Measurements from ENCODE around the gene CTRL.
"Not testable (repeated sequence)": the region's sequence is repeated elsewhere in the genome, so short reads cannot be mapped to it uniquely, and the experiment has no call there.

The CTRL gene

GRCh38 chr16:67931712-67932461 is at the start of gene CTRL:
Gene CTRL (minus strand): TSS chr16:67931862. CDS start chr16:67931852, 10 bp downstream.
- DNase-seq, result no peak

- DNase-seq, result no peak
Observed at GRCh38 chr16:67979955-67980678, 48.5 kb upstream of the CTRL start, which contains the start of gene DPEP3. Gene DPEP3 (minus strand): TSS chr16:67980499. CDS start chr16:67980380, 119 bp downstream.

- no peak for DNase-seq
Observed at GRCh38 chr16:67977469-67978227, 46.0 kb upstream of the CTRL start.

- DNase-seq, result no peak
Observed at GRCh38 chr16:67977005-67977404, 45.3 kb upstream of the CTRL start.

- no peak for DNase-seq
Observed at GRCh38 chr16:67976205-67976604, 44.5 kb upstream of the CTRL start.

DNA sequence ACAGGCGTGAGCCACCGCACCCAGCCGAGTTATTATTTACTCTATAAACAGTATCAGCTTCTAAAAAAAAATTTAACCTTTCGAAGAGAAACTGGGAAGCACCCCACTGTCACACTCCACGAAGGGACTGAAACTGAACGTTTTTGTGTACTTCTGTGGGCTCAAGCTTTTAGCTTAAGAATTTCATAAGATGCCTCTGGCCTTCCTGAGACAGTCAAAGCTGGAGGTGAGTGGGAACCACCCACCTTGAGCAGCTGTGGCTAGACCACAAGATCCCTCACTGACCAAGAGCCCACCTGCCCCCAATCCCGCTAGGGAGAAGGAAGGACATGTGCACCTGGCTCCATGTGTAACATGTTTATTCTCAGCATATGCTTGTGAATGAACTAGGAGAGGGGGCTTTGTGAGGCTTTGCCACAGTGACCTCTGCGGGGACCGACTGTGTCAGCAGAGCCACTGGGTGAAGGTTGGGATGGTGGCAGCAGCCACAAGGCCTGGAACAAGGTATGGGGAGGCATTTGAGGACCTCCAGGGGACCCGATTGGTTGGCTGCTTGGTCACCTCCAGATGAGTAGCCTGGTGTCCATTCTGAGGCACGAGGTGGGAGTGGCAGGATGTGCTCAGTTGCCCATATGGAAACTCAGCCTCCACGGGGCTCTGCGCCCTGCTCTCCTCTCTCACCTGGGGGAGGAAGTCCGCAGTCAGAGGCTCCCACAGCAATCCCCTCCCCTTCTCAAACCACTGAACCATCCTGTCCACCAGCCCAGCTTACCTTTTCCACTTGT is 43.9 kb upstream of the CTRL start:
- no peak for DNase-seq

GRCh38 chr16:67972285-67972684 is 40.6 kb upstream of the CTRL start:
- DNase-seq, result not testable (repeated sequence)

DNA sequence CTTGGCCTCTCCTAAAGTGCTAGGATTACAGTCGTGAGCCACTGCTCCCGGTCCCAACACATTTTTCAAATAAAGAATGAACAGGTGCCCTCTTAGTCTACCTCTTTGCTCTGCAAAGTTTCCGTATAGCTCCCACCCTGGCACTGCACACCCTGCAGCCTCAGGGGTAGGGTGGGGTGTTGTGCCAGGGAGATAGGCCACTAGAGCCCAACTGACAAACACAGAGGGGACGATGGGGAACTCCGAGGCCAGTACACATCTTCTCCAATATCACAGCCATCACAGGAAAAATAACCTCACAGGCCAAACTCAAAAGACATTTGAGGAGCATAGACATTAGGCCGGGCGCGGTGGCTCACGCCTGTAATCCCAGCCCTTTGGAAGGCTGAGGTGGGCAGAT is 39.4 kb upstream of the CTRL start:
- no peak for DNase-seq

GRCh38 chr16:67969254-67970039 is 37.8 kb upstream of the CTRL start:
- DNase-seq, result no peak

DNA sequence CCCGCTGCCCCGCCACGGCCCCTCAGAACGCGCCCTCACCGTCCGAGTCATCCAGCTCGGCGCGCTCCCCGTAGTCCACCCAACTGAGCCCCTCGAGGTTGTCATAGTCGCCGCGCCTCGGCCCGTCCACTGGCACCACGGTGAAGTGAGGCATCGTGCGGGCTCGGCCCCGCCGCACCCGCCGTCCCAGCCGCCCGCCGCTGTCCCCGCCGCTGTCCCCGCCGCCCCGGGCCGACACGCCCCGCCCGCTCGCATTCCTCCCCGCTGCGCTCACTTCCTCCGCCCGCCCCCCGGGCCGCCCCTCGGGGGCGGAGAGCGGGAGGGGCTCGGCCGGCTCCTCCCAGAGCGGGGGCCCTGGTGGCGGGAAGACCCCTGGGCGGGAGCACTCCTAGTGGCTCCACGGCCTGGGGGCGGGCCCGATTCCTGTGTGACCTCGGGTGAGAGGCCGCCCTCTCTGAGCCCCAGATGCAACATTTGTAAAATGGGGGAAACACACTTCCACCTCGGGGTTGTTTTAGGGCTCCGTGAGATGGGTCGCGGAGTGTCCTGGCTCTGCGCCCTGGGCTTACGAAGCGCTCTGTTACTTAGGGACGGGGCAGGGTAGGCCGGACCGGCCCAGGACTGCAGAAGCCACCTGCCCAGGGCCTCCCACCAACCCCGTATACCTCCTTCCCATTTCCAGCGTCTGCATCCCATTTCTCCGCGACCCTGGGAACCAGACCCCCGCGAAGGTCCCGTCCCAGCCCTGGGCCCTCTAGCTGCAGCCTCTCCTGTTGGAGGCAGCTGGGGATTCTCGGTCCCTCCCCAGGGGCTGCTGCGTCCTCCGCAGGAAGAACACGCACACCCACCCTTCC is 37.0 kb upstream of the CTRL start, which contains the start of gene SLC12A4:
Gene SLC12A4, minus strand, starts transcription at position 238 of the 854 bp plus-strand sequence. Its CDS starts 84 bp downstream, at position 154.
- DNase-seq, result no peak

DNA sequence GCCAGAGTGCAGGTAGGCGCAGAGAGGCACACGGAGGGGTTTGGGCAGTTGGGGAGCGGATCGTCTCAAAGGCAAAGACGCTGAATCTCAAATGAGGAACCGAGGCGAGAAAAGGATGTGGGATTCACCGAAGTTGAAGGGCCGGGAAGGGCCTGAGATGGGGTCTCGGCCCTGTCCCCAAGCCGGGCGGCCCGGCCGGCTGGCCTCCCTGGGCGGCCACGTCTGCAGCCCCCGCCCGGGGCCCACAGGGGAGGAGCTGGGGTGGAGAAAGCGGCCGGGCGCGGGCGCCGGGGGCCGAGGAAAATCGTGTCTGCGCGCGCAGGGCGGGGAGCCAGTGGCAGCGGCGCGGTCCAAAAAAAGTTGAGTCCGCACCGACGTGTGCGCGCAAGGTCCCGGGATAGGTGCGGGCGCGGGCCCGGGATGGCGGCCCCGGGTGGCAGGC is 36.3 kb upstream of the CTRL start:
- DNase-seq, result no peak

DNA sequence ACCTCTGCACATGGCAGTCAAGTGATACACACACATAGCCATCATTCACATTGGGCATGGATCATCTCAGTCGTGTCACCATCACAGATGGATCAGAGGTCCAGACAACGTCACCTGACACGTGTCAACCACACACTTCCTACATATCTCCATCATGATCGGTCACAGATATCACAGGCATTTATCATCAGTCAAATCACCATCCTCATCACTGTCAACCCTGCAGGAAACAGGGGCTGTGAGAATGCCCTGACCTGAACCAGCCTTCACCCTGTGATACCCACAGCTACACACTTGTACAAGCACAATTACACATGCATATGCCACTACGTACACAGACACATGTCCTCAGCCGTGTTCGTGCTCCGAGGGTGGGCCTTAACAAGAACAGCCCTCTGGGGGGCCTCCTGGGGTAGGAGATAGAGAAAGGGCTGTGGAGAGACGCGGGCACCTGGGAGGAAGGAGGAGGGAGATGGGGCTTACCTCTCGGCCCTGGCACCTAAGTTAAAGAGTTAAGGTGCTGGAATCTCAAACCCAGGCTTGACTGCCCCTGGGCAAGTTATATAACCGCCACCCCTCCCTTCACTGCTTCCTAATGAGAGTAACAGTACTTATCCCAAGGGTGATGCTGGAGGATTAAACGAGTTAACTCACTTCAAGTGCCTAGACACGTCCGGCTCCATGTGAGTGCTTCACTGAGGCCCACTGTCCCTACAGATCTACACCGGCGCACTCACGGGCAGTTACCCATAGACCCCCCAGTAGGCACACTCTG is 35.7 kb upstream of the CTRL start:
- no peak for DNase-seq

DNA sequence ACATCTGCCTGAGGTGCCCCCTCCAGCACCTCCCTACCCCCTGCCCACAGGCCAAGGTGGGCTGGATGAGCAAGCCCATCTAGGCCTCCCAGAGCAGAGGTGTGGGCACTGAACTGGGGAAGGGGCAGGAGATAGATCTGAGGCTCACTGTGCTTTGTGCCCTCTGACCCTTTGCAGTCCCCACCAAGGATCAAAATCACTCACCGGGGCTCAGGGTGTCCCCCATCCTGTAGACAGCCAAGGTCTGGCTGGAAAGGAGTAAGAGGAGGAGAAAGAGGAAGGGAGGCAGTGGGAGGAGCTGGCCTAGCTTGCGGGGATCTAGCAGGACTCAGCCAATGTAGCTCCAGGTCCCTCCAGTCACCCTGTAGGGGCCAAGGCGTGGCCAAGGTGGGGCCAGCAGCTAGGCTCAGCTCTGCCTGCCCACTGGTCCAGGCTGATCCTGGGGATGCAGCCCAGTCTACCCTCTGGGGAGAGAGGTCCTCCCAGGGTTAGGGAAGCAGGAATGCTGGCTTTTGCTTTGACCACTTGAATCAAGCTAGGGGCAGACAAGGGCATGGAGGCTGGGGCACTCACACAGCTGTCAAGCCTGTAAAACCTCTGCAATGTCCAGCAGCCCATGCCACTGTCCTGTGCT is 35.0 kb upstream of the CTRL start:
- DNase-seq, result no peak

- no peak for DNase-seq
Observed at GRCh38 chr16:67965668-67966548, 34.2 kb upstream of the CTRL start.

DNA sequence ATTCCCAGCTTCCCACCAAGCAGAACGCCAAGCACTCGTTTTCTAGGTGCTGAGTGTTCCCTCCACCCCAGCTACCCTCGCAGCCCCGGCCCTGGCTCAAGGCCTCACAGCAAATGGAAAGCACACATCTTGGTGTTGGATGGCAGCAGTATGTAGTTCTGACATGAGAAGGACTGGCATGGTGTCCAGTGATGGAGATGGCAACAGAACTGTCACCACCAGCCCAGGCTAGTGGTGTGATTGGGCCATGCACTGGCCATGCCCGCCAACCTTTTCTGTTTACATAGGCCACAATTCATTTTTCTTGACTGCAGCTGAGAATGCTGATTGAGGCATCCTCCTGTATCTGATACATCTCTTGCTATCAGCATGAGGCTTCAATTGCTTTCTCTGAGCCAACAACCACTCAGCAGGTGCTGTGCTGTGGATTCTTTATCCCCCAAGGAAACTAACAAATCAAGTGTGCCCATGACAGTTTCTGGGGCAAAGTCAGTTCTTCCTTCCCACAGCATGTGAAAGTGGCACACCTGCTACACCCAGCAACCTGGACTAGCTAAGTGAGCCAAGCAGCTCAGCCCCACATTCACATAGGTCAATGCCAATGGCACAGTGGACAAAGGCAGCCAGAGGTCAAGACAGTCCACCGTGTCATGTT is 32.9 kb upstream of the CTRL start:
- no peak for DNase-seq

DNA sequence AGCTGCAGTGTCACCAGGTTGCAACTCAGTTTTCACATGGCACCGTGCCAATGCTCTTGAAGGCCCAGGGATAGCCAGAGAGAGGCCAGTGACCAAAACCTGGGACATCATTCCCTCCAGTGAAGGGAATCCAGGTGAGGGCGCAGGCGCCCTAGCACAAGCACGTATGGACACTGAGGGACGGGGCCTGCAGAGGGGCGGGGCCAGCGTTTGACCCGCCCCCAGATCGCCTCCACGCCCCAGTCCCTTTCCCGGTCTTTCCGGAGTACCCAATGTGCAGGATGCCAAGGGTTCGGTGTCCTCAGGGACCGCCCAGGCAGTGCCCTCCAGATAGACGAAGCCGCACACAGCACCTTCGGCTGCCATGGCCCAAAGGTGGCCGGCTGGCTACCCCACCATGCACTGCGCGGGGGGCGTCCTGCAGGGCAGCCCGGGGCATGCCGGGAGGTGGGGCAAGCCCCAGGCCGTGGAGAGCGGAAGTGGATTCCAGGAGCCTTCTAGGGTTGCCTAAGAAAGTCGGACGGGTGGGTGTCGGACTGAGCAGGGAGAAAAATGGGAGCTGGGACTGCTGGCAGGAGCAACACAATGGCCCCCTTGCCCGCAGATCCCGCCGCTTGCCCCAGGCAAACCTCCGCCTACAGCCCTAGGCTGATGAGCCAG is 32.1 kb upstream of the CTRL start:
- DNase-seq, result no peak

DNA sequence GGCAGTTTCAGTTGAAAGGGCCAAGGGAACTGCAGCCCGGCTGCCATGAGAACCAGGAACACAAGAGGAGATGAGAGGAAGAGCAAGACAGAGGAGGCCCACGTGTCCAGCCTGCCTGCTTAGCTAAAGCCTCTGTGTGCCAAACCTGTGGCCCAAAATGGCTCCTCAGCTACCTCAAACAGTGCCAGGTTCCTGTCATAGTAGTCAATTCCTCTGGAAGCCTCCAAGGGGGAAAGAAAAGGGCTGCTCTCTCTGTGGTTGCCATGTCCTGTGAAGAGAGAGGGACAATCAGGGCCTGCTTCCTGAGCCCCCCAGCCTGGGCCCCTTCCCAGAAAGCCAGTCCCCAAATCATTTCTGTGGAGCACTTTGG is 31.6 kb upstream of the CTRL start:
- no peak for DNase-seq

Measured in SHP77 treated with DMSO at 0.1 percent for 48 hours (cell line).